Left colon (tissue), 2 donors: Measurements from ENCODE around the gene PHACTR1. TPM values are rescaled to one million over a fixed set of nuclear protein-coding genes. Genes with fewer than 3 reads are reported as not detected.

Experiments used
- ATAC-seq: fragments of 200-7000 bp; cut with Tn5 transposase; one replicate; pipeline ENCODE4 v1.9.1; 2020; ENCODE audit warnings: mild to moderate bottlenecking, moderate library complexity
- DNase-seq, 2 donors: peaks; one replicate each; pipeline ENCODE4 v3.0.0-alpha.2; 2020
- intact Hi-C, 2 donors: fragments of 100-400 bp; cut with DNase I in 1 of 2; cut with micrococcal nuclease in 1 of 2; formaldehyde crosslinking; loops; one replicate each; pipeline versions ENCODE4 v1.11.2 to v1.14.0; 2022; cut with DNase I, micrococcal nuclease
- total RNA-seq, 2 donors: library from RNA; stranded (reverse); fragmentation: NEBNext Ultra II Directional; extraction: Animal tissue kit (Norgen Biotek cat#: 25700); gene quantifications; one replicate each; pipeline ENCODE4 v1.2.1, GENCODE V29; 2021
- donor health status: DM: no; HTN: no; CAD: no.
- donor health status: DM: yes; HTN: yes; CAD: no.

The PHACTR1 gene
- total RNA-seq, 2 donors from 2014 or later: 1.5 to 3.7 TPM

GRCh38 chr6:13272131-13273046 lies 555.8 kb downstream of the PHACTR1 start:
- DNase-seq: peak; percentile 58 to 59
- intact Hi-C loops: no loop called here
- ATAC-seq: peak; percentile 48

GRCh38 chr6:13273202-13273930 lies 556.8 kb downstream of the PHACTR1 start:
- intact Hi-C loops: no loop called here
- ATAC-seq: no peak
- DNase-seq: no peak

- intact Hi-C loops: no loop called here
- ATAC-seq: peak; percentile 9
- peak in 1 of 2 donors; percentile 51 for DNase-seq
These were observed 557.6 kb downstream of the PHACTR1 start for GRCh38 chr6:13273931-13274706.

GRCh38 chr6:13274707-13275434 lies 558.3 kb downstream of the PHACTR1 start:
- ATAC-seq: no peak

GRCh38 chr6:13275435-13275989 lies 558.9 kb downstream of the PHACTR1 start:
- intact Hi-C loops: no loop called here
- no peak for ATAC-seq
- DNase-seq: no peak

More at GRCh38 chr6:13274707-13275434, 558.3 kb downstream of the PHACTR1 start:
- intact Hi-C loops: no loop called here
- no peak for DNase-seq

GRCh38 chr6:13277231-13277630 lies 560.7 kb downstream of the PHACTR1 start:
- intact Hi-C loops: no loop called here
- ATAC-seq (no peak), DNase-seq (no peak)

GRCh38 chr6:13278164-13278563 lies 561.6 kb downstream of the PHACTR1 start:
- no peak for ATAC-seq
- no peak for DNase-seq
- intact Hi-C loops: no loop called here

- DNase-seq (no peak), ATAC-seq (no peak)
- intact Hi-C loops: no loop called here
These were observed 562.4 kb downstream of the PHACTR1 start for GRCh38 chr6:13278991-13279390.

GRCh38 chr6:13280254-13280653 lies 563.7 kb downstream of the PHACTR1 start:
- no peak for ATAC-seq
- intact Hi-C loops: no loop called here
- no peak for DNase-seq

- intact Hi-C loops: no loop called here
- ATAC-seq: no peak
- no peak for DNase-seq
These were observed 565.1 kb downstream of the PHACTR1 start for GRCh38 chr6:13281686-13282085.

- intact Hi-C loops: no loop called here
- ATAC-seq: no peak
- DNase-seq: no peak
These were observed 566.0 kb downstream of the PHACTR1 start for GRCh38 chr6:13282393-13283069.

GRCh38 chr6:13283331-13283730 lies 566.8 kb downstream of the PHACTR1 start:
- ATAC-seq: no peak
- DNase-seq: no peak
- intact Hi-C loops: no loop called here

GRCh38 chr6:13284646-13285045 lies 568.1 kb downstream of the PHACTR1 start:
- intact Hi-C loops: no loop called here
- ATAC-seq (no peak), DNase-seq (no peak)

- intact Hi-C loops: no loop called here
- DNase-seq (no peak), ATAC-seq (no peak)
These were observed 569.1 kb downstream of the PHACTR1 start for GRCh38 chr6:13285705-13286104.

GRCh38 chr6:13286181-13286580 lies 569.6 kb downstream of the PHACTR1 start:
- ATAC-seq: no peak

GRCh38 chr6:13287104-13287503 lies 570.5 kb downstream of the PHACTR1 start:
- intact Hi-C loops: no loop called here
- no peak for ATAC-seq
- DNase-seq: no peak

More at GRCh38 chr6:13286181-13286580, 569.6 kb downstream of the PHACTR1 start:
- no peak for DNase-seq
- intact Hi-C loops: no loop called here

GRCh38 chr6:13288481-13288880 lies 571.9 kb downstream of the PHACTR1 start:
- ATAC-seq: no peak
- intact Hi-C loops: no loop called here
- DNase-seq: no peak

- intact Hi-C loops: no loop called here
- DNase-seq (no peak), ATAC-seq (no peak)
These were observed 572.4 kb downstream of the PHACTR1 start for GRCh38 chr6:13288969-13289391.
